ENCODE data around the gene ZNF429.

DNA sequence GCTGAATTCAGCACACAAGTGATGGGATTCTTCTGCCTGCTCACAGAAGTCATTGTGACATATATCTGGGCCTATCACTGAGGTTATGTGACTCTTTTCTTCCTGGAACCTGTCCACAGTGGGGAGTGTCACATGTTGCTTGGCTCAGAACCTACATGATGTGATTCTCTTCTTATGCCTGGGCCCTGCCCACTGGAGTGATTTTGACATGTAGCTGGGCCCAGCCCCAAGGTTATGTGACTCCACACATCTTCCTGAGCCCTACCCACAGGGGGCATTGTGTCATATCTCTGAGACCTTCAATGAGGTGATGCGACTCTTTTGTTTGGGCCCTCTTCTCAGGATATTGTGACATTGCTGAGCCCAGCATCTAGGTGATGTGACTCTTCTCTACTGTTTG lies 17.4 kb upstream of the ZNF429 start:
- TF ChIP-seq, protein P1, sequence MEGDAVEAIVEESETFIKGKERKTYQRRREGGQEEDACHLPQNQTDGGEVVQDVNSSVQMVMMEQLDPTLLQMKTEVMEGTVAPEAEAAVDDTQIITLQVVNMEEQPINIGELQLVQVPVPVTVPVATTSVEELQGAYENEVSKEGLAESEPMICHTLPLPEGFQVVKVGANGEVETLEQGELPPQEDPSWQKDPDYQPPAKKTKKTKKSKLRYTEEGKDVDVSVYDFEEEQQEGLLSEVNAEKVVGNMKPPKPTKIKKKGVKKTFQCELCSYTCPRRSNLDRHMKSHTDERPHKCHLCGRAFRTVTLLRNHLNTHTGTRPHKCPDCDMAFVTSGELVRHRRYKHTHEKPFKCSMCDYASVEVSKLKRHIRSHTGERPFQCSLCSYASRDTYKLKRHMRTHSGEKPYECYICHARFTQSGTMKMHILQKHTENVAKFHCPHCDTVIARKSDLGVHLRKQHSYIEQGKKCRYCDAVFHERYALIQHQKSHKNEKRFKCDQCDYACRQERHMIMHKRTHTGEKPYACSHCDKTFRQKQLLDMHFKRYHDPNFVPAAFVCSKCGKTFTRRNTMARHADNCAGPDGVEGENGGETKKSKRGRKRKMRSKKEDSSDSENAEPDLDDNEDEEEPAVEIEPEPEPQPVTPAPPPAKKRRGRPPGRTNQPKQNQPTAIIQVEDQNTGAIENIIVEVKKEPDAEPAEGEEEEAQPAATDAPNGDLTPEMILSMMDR (IDR thresholded peaks at IDR 0.05; ENCODE audit: low read length) = no peak
- TF ChIP-seq EZH2phosphoT487 (IDR thresholded peaks at IDR 0.05; ENCODE audit: low read length) (no peak), EZH2 (optimal IDR thresholded peaks at IDR 0.05; ENCODE audit: low read depth, low read length) (no peak)

All from MM.1S (cell line).